ENCODE results near the gene CPED1.

DNA sequence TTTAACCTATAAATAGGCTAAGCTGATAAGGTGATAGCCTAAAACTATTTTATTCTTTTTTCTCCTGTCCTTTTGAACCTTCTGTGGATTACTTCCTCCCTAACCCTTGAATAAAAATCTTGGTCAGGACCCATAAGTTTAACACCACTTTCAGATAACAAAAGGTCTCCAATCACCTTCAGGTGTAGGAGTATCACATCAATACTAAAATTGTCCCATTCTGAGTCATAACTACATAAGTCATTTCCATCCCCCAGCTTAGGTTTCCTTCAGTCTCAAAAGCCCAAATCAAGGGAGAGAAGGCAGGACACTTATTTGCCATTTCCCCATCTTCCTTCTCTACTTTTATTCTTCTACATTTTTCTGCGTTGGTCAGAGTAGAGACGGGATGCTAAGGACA is 283.4 kb downstream of the CPED1 start:
- TF ChIP-seq, protein P1, sequence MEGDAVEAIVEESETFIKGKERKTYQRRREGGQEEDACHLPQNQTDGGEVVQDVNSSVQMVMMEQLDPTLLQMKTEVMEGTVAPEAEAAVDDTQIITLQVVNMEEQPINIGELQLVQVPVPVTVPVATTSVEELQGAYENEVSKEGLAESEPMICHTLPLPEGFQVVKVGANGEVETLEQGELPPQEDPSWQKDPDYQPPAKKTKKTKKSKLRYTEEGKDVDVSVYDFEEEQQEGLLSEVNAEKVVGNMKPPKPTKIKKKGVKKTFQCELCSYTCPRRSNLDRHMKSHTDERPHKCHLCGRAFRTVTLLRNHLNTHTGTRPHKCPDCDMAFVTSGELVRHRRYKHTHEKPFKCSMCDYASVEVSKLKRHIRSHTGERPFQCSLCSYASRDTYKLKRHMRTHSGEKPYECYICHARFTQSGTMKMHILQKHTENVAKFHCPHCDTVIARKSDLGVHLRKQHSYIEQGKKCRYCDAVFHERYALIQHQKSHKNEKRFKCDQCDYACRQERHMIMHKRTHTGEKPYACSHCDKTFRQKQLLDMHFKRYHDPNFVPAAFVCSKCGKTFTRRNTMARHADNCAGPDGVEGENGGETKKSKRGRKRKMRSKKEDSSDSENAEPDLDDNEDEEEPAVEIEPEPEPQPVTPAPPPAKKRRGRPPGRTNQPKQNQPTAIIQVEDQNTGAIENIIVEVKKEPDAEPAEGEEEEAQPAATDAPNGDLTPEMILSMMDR (IDR thresholded peaks at IDR 0.05), result no peak
- no peak for TF ChIP-seq POLR2A (IDR thresholded peaks at IDR 0.05)

All from suprapubic skin (tissue), 3 donors.